ENCODE results near the gene KDM8.

Gene KDM8

GRCh38 chr16:27214084-27214961 lies 11.0 kb downstream of the KDM8 start:
- no peak for FAIRE-seq
- DNase-seq (ENCODE audit: insufficient read length, low spot score), result no peak

- DNase-seq (ENCODE audit: insufficient read length, low spot score), result no peak
- FAIRE-seq, result no peak
Measured at GRCh38 chr16:27215660-27216059, 12.3 kb downstream of the KDM8 start.

- no peak for DNase-seq (ENCODE audit: insufficient read length, low spot score)
- no peak for FAIRE-seq
Measured at GRCh38 chr16:27216297-27216885, 13.1 kb downstream of the KDM8 start.

GRCh38 chr16:27217256-27217655 lies 13.9 kb downstream of the KDM8 start:
- DNase-seq (ENCODE audit: insufficient read length, low spot score), result no peak

GRCh38 chr16:27218756-27219155 lies 15.4 kb downstream of the KDM8 start:
- FAIRE-seq, result no peak
- no peak for DNase-seq (ENCODE audit: insufficient read length, low spot score)

More at GRCh38 chr16:27217256-27217655, 13.9 kb downstream of the KDM8 start:
- FAIRE-seq, result no peak

GRCh38 chr16:27219161-27219560 lies 15.8 kb downstream of the KDM8 start:
- no peak for DNase-seq (ENCODE audit: insufficient read length, low spot score)
- no peak for FAIRE-seq

- FAIRE-seq (no peak), DNase-seq (ENCODE audit: insufficient read length, low spot score) (no peak)
Measured at GRCh38 chr16:27220120-27220519, 16.8 kb downstream of the KDM8 start.

- no peak for DNase-seq (ENCODE audit: insufficient read length, low spot score)
- FAIRE-seq, result no peak
Measured at GRCh38 chr16:27220527-27220926, 17.2 kb downstream of the KDM8 start.

- no peak for FAIRE-seq
- no peak for DNase-seq (ENCODE audit: insufficient read length, low spot score)
Measured at GRCh38 chr16:27220991-27221390, 17.7 kb downstream of the KDM8 start.

GRCh38 chr16:27221576-27222248 lies 18.4 kb downstream of the KDM8 start:
- no peak for DNase-seq (ENCODE audit: insufficient read length, low spot score)
- no peak for FAIRE-seq

- no peak for DNase-seq (ENCODE audit: insufficient read length, low spot score)
- no peak for FAIRE-seq
Measured at GRCh38 chr16:27222249-27223225, 19.2 kb downstream of the KDM8 start.

- no peak for DNase-seq (ENCODE audit: insufficient read length, low spot score)
- FAIRE-seq, result no peak
Measured at GRCh38 chr16:27223226-27223610, 19.9 kb downstream of the KDM8 start.

GRCh38 chr16:27223701-27224100 lies 20.4 kb downstream of the KDM8 start:
- FAIRE-seq (no peak), DNase-seq (ENCODE audit: insufficient read length, low spot score) (no peak)

GRCh38 chr16:27224271-27224737 lies 21.0 kb downstream of the KDM8 start:
- DNase-seq (ENCODE audit: insufficient read length, low spot score) (no peak), FAIRE-seq (no peak)

- DNase-seq (ENCODE audit: insufficient read length, low spot score) (no peak), FAIRE-seq (no peak)
Measured at GRCh38 chr16:27224741-27225300, 21.5 kb downstream of the KDM8 start.

GRCh38 chr16:27225536-27226360 lies 22.4 kb downstream of the KDM8 start:
- no peak for DNase-seq (ENCODE audit: insufficient read length, low spot score)

GRCh38 chr16:27226476-27226875 lies 23.1 kb downstream of the KDM8 start:
- DNase-seq (ENCODE audit: insufficient read length, low spot score) (no peak), FAIRE-seq (no peak)

More at GRCh38 chr16:27225536-27226360, 22.4 kb downstream of the KDM8 start:
- no peak for FAIRE-seq

- DNase-seq (ENCODE audit: insufficient read length, low spot score), result no peak
- FAIRE-seq, result no peak
Measured at GRCh38 chr16:27226976-27227705, 23.8 kb downstream of the KDM8 start.
